NCI-H345 treated with DMSO at 0.1 percent for 48 hours (cell line): ENCODE measurements around the gene PRKAG2.
"Not testable (repeated sequence)": the region's sequence is repeated elsewhere in the genome, so short reads cannot be mapped to it uniquely, and the experiment has no call there.

ENCODE experiments used
- DNase-seq: peaks from one replicate; lab custom pipeline; 2025; ENCODE audit not compliant: unreplicated experiment; lab: John Stamatoyannopoulos, UW

Gene PRKAG2

GRCh38 chr7:151537818-151538561 lies 338.9 kb downstream of the PRKAG2 start:
- no peak for DNase-seq

- not testable (repeated sequence) for DNase-seq
These were observed 340.7 kb downstream of the PRKAG2 start for GRCh38 chr7:151536178-151536577.

- no peak for DNase-seq
These were observed 347.1 kb downstream of the PRKAG2 start for GRCh38 chr7:151529842-151530241.

GRCh38 chr7:151524845-151525244 lies 352.1 kb downstream of the PRKAG2 start:
- DNase-seq, result no peak

- no peak for DNase-seq
These were observed 352.6 kb downstream of the PRKAG2 start for GRCh38 chr7:151524331-151524730.

GRCh38 chr7:151520419-151521261 lies 356.3 kb downstream of the PRKAG2 start:
- DNase-seq, result no peak

- DNase-seq, result peak; percentile 94
These were observed 357.0 kb downstream of the PRKAG2 start, which contains the start of gene RHEB for GRCh38 chr7:151519765-151520418. TSS of gene RHEB (minus strand) at chr7:151519895. CDS start at chr7:151519511, 384 bp downstream.

- DNase-seq, result not testable (repeated sequence)
These were observed 357.8 kb downstream of the PRKAG2 start for GRCh38 chr7:151518947-151519764.

- no peak for DNase-seq
These were observed 358.6 kb downstream of the PRKAG2 start for GRCh38 chr7:151518105-151518946.

- DNase-seq, result no peak
These were observed 359.3 kb downstream of the PRKAG2 start for GRCh38 chr7:151517601-151518104.

- DNase-seq, result no peak
These were observed 361.7 kb downstream of the PRKAG2 start for GRCh38 chr7:151515276-151515565.

- no peak for DNase-seq
These were observed 362.2 kb downstream of the PRKAG2 start for GRCh38 chr7:151514461-151515275.

GRCh38 chr7:151513133-151513532 lies 363.8 kb downstream of the PRKAG2 start:
- no peak for DNase-seq

- DNase-seq, result no peak
These were observed 364.6 kb downstream of the PRKAG2 start for GRCh38 chr7:151512353-151512752.

- no peak for DNase-seq
These were observed 365.0 kb downstream of the PRKAG2 start for GRCh38 chr7:151511946-151512345.

- no peak for DNase-seq
These were observed 365.6 kb downstream of the PRKAG2 start for GRCh38 chr7:151511270-151511669.

- DNase-seq, result no peak
These were observed 367.1 kb downstream of the PRKAG2 start for GRCh38 chr7:151509670-151510333.

GRCh38 chr7:151508991-151509390 lies 367.9 kb downstream of the PRKAG2 start:
- DNase-seq, result no peak
